GM23338 (cell line): Measurements from ENCODE around the gene PRG2. TPM values are rescaled to one million over a fixed set of nuclear protein-coding genes. Genes with fewer than 3 reads are reported as not detected.

ENCODE experiments used
- ATAC-seq: fragments of 200-7000 bp; cut with Tn5 transposase; 3 replicates; pipeline ENCODE4 v1.9.1; 2020
- DNase-seq: peaks from one replicate; pipeline ENCODE4 v3.0.0-alpha.2; 2015; ENCODE audit warnings: low spot score
- H2AFZ ChIP-seq: fragments of 200-600 bp; sonication (generic); 2 replicates; pipeline ENCODE4 v1.8.0; 2016; ENCODE audit warnings: antibody characterized with exemption, mild to moderate bottlenecking, moderate library complexity
- H3F3A ChIP-seq: fragments of 200-600 bp; sonication (generic); replicated peaks from 2 replicates; pipeline ENCODE4 v1.8.0; 2017; ENCODE audit warnings: antibody characterized with exemption, mixed run types, low read depth
- H3K27ac ChIP-seq: fragments of 200-600 bp; sonication (generic); 2 replicates; pipeline ENCODE4 v1.6.1; 2016; ENCODE audit warnings: low read depth
- H3K27me3 ChIP-seq: fragments of 200-600 bp; sonication (generic); 2 replicates; pipeline ENCODE4 v1.8.0; 2016; ENCODE audit warnings: mild to moderate bottlenecking, mixed run types, moderate library complexity; ENCODE audit not compliant: insufficient read depth
- H3K36me3 ChIP-seq: fragments of 200-600 bp; sonication (generic); 2 replicates; pipeline ENCODE4 v1.8.0; 2016; ENCODE audit warnings: mild to moderate bottlenecking; ENCODE audit not compliant: insufficient read depth
- H3K4me1 ChIP-seq: fragments of 200-600 bp; sonication (generic); 2 replicates; pipeline ENCODE4 v1.8.0; 2016; ENCODE audit warnings: mild to moderate bottlenecking, moderate library complexity; ENCODE audit not compliant: insufficient read depth
- H3K4me2 ChIP-seq: fragments of 200-600 bp; sonication (generic); 2 replicates; pipeline ENCODE4 v1.7.1; 2017; ENCODE audit warnings: mixed run types
- H3K4me3 ChIP-seq: fragments of 200-600 bp; sonication (generic); 2 replicates; pipeline ENCODE4 v1.6.1; 2016; ENCODE audit warnings: mixed run types
- H3K79me2 ChIP-seq: fragments of 200-600 bp; sonication (generic); replicated peaks from 2 replicates; pipeline ENCODE4 v1.8.0; 2017; ENCODE audit warnings: mild to moderate bottlenecking; ENCODE audit not compliant: insufficient read depth
- H3K9me2 ChIP-seq: fragments of 200-600 bp; sonication (generic); 2 replicates; pipeline ENCODE4 v1.8.0; 2017; ENCODE audit not compliant: insufficient read depth
- H4K20me1 ChIP-seq: fragments of 200-600 bp; sonication (generic); replicated peaks from 2 replicates; pipeline ENCODE4 v1.8.0; 2017; ENCODE audit warnings: mild to moderate bottlenecking; ENCODE audit not compliant: insufficient read depth
- H3K27ac Mint-ChIP-seq: 2 replicates; pipeline ENCODE4 v1.8.0; 2020; ENCODE audit warnings: inconsistent platforms, mild to moderate bottlenecking, moderate library complexity, mixed read lengths
- H3K27me3 Mint-ChIP-seq: 3 replicates; pipeline ENCODE4 v1.8.0; 2022; ENCODE audit warnings: low read depth, mild to moderate bottlenecking, moderate library complexity, mixed read lengths, inconsistent platforms; ENCODE audit not compliant: insufficient read depth, poor library complexity
- H3K36me3 Mint-ChIP-seq: 3 replicates; pipeline ENCODE4 v1.8.0; 2021; ENCODE audit warnings: low read depth, mild to moderate bottlenecking, inconsistent platforms, moderate library complexity, mixed read lengths
- H3K4me1 Mint-ChIP-seq: 3 replicates; pipeline ENCODE4 v1.8.0; 2020; ENCODE audit warnings: mild to moderate bottlenecking, inconsistent platforms, mixed read lengths
- H3K4me3 Mint-ChIP-seq: 3 replicates; pipeline ENCODE4 v1.8.0; 2021; ENCODE audit warnings: moderate library complexity, mild to moderate bottlenecking, inconsistent platforms, mixed read lengths
- H3K9me3 Mint-ChIP-seq: 3 replicates; pipeline ENCODE4 v1.8.0; 2020; ENCODE audit warnings: moderate library complexity, mild to moderate bottlenecking, inconsistent platforms, mixed read lengths
- CREB1 ChIP-seq: fragments of 250-450 bp; sonication (Bioruptor Pico); IDR thresholded peaks from 2 replicates; pipeline ENCODE4 v1.5.0; 2020; ENCODE audit warnings: low read depth, mild to moderate bottlenecking, moderate library complexity
- CTCF ChIP-seq, 2 experiments: fragments of 200-600 bp in 1 of 2; sonication (generic) in 1 of 2; conservative IDR thresholded peaks; 2 replicates each; pipeline versions ENCODE4 v1.5.1 to v1.6.1; 2016 to 2017; ENCODE audit warnings: antibody characterized with exemption in 2 of 2, low read depth in 2 of 2, mild to moderate bottlenecking in 2 of 2, moderate library complexity in 1 of 2
- ETS1 ChIP-seq: IDR thresholded peaks from 2 replicates; pipeline ENCODE4 v1.6.1; 2016; ENCODE audit warnings: antibody characterized with exemption
- EZH2 ChIP-seq: fragments of 200-600 bp; sonication (generic); IDR thresholded peaks from one replicate; pipeline ENCODE4 v1.8.0; 2017; ENCODE audit warnings: antibody characterized with exemption, mild to moderate bottlenecking, low read depth; ENCODE audit not compliant: unreplicated experiment
- EZH2phosphoT487 ChIP-seq: fragments of 200-600 bp; sonication (generic); IDR thresholded peaks from one replicate; pipeline ENCODE4 v1.8.1; 2018; ENCODE audit warnings: antibody characterized with exemption; ENCODE audit not compliant: unreplicated experiment
- JUNB ChIP-seq: IDR thresholded peaks from one replicate; pipeline ENCODE4 v1.6.1; 2016; ENCODE audit warnings: antibody characterized with exemption; ENCODE audit not compliant: unreplicated experiment
- NANOG ChIP-seq: IDR thresholded peaks from 2 replicates; pipeline ENCODE4 v1.6.1; 2016; ENCODE audit warnings: antibody characterized with exemption, borderline replicate concordance
- POLR2AphosphoS5 ChIP-seq: IDR thresholded peaks from 2 replicates; pipeline ENCODE4 v1.6.1; 2016; ENCODE audit warnings: antibody characterized with exemption, low read depth
- STAT1 ChIP-seq: IDR thresholded peaks from one replicate; pipeline ENCODE4 v1.6.1; 2016; ENCODE audit warnings: antibody characterized with exemption; ENCODE audit not compliant: unreplicated experiment
- ZNF114 ChIP-seq: fragments of 250-450 bp; sonication (Bioruptor Pico); IDR thresholded peaks from 2 replicates; pipeline ENCODE4 v1.5.0; 2020; ENCODE audit warnings: mild to moderate bottlenecking, moderate library complexity
- ZNF331 ChIP-seq: fragments of 250-450 bp; sonication (Bioruptor Pico); IDR thresholded peaks from 2 replicates; pipeline ENCODE4 v1.5.0; 2020; ENCODE audit warnings: low read depth, mild to moderate bottlenecking, moderate library complexity
- ZNF462 ChIP-seq: fragments of 250-450 bp; sonication (Bioruptor Pico); IDR thresholded peaks from 2 replicates; pipeline ENCODE4 v1.5.0; 2020; ENCODE audit warnings: mild to moderate bottlenecking, moderate library complexity
- polyA plus RNA-seq: library from polyadenylated mRNA; unstranded; fragments of >200 nt; fragmentation: Nextera tagmentation; extraction: Ambion mirVana; gene quantifications from 2 replicates; pipeline ENCODE4 v1.2.1, GENCODE V29; 2016
- total RNA-seq: library from RNA; depleted of rRNA; stranded (reverse); fragments of >200 nt; shearing (Covaris generic); gene quantifications from 2 replicates; pipeline ENCODE4 v1.2.3, GENCODE V29; 2014
- TF ChIP-seq, protein P1 (sequence below): IDR thresholded peaks from one replicate; pipeline ENCODE4 v1.6.1; 2018; ENCODE audit warnings: antibody characterized with exemption; ENCODE audit not compliant: unreplicated experiment

The PRG2 gene
- total and polyA plus RNA-seq, 2 experiments from 2014 or later, result not detected

DNA sequence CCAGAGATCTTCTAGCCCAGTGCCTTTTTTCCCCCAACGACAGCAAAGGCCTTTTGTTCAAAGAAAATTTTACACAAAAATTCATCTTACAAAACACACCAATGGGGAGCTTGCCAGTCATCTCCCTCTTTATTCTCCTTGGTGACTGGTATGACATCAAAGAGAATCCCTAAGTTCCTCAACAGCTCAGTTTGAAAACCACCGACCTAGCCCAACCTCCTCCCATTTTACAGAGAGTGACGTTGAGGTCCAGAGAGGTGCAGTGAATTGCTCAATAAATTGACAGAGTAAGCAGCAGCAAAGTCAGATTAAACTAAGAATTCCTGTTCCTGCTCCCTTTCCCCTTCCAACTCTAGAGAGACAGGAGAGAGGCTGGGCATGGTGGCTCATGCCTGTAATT, 28.7 kb upstream of the PRG2 start:
- no peak overlapping the region for H3K27ac ChIP-seq
- Mint-ChIP-seq H3K27ac (no peak overlapping the region), H3K36me3 (peaks cover 69% of the 10 kb centered on the region), H3K4me3 (no peak overlapping the region), H3K27me3 (no peaks in the 10 kb centered on the region), H3K9me3 (no peaks in the 10 kb centered on the region), H3K4me1 (peaks cover 10% of the 10 kb centered on the region)
- no peak overlapping the region for H3K4me2 ChIP-seq
- H3K9me2 ChIP-seq, result no peaks in the 10 kb centered on the region
- H3K4me1 ChIP-seq, result no peaks in the 10 kb centered on the region
- TF ChIP-seq ZNF462, result no peak
- TF ChIP-seq NANOG, result no peak
- TF ChIP-seq CREB1, result no peak
- TF ChIP-seq ZNF331 (CRISPR knock-in tag), result no peak
- no peak for TF ChIP-seq EZH2
- TF ChIP-seq ETS1, result no peak
- TF ChIP-seq JUNB, result no peak
- TF ChIP-seq CTCF (conservative IDR thresholded peaks at IDR 0.05; ENCODE audit: low read depth in 2 of 2), result no peak
- TF ChIP-seq, protein P1, sequence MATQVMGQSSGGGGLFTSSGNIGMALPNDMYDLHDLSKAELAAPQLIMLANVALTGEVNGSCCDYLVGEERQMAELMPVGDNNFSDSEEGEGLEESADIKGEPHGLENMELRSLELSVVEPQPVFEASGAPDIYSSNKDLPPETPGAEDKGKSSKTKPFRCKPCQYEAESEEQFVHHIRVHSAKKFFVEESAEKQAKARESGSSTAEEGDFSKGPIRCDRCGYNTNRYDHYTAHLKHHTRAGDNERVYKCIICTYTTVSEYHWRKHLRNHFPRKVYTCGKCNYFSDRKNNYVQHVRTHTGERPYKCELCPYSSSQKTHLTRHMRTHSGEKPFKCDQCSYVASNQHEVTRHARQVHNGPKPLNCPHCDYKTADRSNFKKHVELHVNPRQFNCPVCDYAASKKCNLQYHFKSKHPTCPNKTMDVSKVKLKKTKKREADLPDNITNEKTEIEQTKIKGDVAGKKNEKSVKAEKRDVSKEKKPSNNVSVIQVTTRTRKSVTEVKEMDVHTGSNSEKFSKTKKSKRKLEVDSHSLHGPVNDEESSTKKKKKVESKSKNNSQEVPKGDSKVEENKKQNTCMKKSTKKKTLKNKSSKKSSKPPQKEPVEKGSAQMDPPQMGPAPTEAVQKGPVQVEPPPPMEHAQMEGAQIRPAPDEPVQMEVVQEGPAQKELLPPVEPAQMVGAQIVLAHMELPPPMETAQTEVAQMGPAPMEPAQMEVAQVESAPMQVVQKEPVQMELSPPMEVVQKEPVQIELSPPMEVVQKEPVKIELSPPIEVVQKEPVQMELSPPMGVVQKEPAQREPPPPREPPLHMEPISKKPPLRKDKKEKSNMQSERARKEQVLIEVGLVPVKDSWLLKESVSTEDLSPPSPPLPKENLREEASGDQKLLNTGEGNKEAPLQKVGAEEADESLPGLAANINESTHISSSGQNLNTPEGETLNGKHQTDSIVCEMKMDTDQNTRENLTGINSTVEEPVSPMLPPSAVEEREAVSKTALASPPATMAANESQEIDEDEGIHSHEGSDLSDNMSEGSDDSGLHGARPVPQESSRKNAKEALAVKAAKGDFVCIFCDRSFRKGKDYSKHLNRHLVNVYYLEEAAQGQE, result no peak
- TF ChIP-seq ZNF114 (CRISPR knock-in tag), result no peak
- TF ChIP-seq EZH2phosphoT487, result no peak
- no peak for TF ChIP-seq STAT1
- TF ChIP-seq POLR2AphosphoS5, result no peak
- H3F3A ChIP-seq, result no peaks in the 10 kb centered on the region; the same call in 1 of the 2 replicates
- H3K79me2 ChIP-seq, result no peaks in the 10 kb centered on the region
- no peak overlapping the region for H2AFZ ChIP-seq
- H3K36me3 ChIP-seq, result peaks cover under 1% of the 10 kb centered on the region
- no peaks in the 10 kb centered on the region for H3K27me3 ChIP-seq
- H4K20me1 ChIP-seq, result no peaks in the 10 kb centered on the region; the same call in none of the 2 replicates
- ATAC-seq, result no peak
- no peak for DNase-seq
- H3K4me3 ChIP-seq, result no peak overlapping the region
